ENCODE results near the gene XPNPEP2. TPM values are rescaled to one million over a fixed set of nuclear protein-coding genes. Genes with fewer than 3 reads are reported as not detected.

The XPNPEP2 gene
- polyA plus RNA-seq, 1 of the 3 experiments (the other 2 are of a cell fraction): 0.21 TPM

DNA sequence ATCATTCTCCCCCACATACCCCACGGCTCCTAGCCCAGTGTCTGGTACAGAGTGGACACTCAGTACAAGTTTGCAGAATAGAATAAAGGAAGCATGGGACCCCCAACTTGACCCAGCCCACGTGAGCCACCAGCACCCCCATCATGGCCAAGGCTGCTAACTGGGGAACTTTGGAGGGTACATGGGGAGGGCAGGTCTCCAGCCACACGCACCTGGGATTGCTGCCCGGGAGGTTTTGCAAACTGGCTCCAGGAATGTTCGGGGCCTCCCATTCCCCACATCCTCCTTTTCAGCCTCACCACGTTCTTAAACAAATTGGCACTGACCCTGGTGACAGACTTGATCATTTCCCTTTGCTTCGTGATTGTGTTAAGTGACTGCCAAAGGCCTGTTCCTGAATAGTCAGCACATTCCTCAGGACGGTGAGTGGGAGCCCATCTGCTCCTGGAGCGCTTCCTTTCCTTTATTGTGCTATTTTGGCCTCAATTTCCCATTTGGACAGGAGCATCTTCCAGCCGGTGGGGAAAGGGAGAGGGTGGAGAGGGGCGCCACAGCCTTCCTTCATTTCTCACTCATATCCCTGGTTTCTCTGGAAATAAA, 18.7 kb upstream of the XPNPEP2 start:
- Histone ChIP-seq H3K27me3 (ENCODE audit: insufficient read depth) (peaks cover 9% of the 10 kb centered on the region), H3K27ac (ENCODE audit: low read depth in 2 of 2, low read length in 1 of 2) (no peak overlapping the region), H3K79me2 (ENCODE audit: insufficient read depth) (no peaks in the 10 kb centered on the region), H3K4me2 (no peak overlapping the region), H3K9me3 (no peaks in the 10 kb centered on the region), H3K9me2 (no peaks in the 10 kb centered on the region), H3K9ac (no peak overlapping the region), H3F3A (replicated peaks; ENCODE audit: insufficient read depth) (no peaks in the 10 kb centered on the region), H3K4me1 (ENCODE audit: control insufficient read depth in 1 of 2, insufficient read depth in 2 of 2, low read depth in 1 of 2, low read length in 1 of 2) (no peaks in the 10 kb centered on the region), H3K36me3 (replicated peaks in 1 of 2; ENCODE audit: control insufficient read depth in 1 of 2, insufficient read depth in 2 of 2, low read length in 1 of 2) (no peaks in the 10 kb centered on the region), H4K20me1 (ENCODE audit: insufficient read depth) (no peaks in the 10 kb centered on the region), H3K4me3 (ENCODE audit: low read depth in 2 of 2, low read length in 1 of 2) (no peak overlapping the region), H2AFZ (ENCODE audit: low read depth) (no peak overlapping the region)
- TF ChIP-seq TAF1 (IDR thresholded peaks at IDR 0.05; ENCODE audit: borderline replicate concordance, low read depth, low read length) (no peak), POLR2AphosphoS5 (IDR thresholded peaks at IDR 0.05; ENCODE audit: low read depth, low read length) (no peak), YY1 (IDR thresholded peaks at IDR 0.05; ENCODE audit: low read depth) (no peak), SMC3 (IDR thresholded peaks at IDR 0.05; ENCODE audit: low read depth, low read length) (no peak), FOXJ3 (CRISPR knock-in tag; IDR thresholded peaks at IDR 0.05) (no peak), CHD2 (IDR thresholded peaks at IDR 0.05; ENCODE audit: low read length, partially characterized antibody) (no peak), TEAD4 (IDR thresholded peaks at IDR 0.05; ENCODE audit: borderline replicate concordance, insufficient read depth) (no peak), USF1 (IDR thresholded peaks at IDR 0.05; ENCODE audit: borderline replicate concordance, low read depth) (no peak), IRF3 (IDR thresholded peaks at IDR 0.05; ENCODE audit: low read depth, low read length) (no peak), NRF1 (IDR thresholded peaks at IDR 0.05; ENCODE audit: low read depth, low read length) (no peak), JUND (IDR thresholded peaks at IDR 0.05) (no peak), NFIC (IDR thresholded peaks at IDR 0.05; ENCODE audit: borderline replicate concordance) (no peak), FOSL2 (IDR thresholded peaks at IDR 0.05; ENCODE audit: borderline replicate concordance, low read depth) (no peak), GATA2 (CRISPR knock-in tag; IDR thresholded peaks at IDR 0.05) (no peak), SIN3A (IDR thresholded peaks at IDR 0.05; ENCODE audit: borderline replicate concordance, low read depth, low read length) (no peak)
- TF ChIP-seq, protein P1, sequence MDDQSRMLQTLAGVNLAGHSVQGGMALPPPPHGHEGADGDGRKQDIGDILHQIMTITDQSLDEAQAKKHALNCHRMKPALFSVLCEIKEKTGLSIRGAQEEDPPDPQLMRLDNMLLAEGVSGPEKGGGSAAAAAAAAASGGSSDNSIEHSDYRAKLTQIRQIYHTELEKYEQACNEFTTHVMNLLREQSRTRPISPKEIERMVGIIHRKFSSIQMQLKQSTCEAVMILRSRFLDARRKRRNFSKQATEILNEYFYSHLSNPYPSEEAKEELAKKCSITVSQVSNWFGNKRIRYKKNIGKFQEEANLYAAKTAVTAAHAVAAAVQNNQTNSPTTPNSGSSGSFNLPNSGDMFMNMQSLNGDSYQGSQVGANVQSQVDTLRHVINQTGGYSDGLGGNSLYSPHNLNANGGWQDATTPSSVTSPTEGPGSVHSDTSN (IDR thresholded peaks at IDR 0.05): no peak
- TF ChIP-seq, protein P2, sequence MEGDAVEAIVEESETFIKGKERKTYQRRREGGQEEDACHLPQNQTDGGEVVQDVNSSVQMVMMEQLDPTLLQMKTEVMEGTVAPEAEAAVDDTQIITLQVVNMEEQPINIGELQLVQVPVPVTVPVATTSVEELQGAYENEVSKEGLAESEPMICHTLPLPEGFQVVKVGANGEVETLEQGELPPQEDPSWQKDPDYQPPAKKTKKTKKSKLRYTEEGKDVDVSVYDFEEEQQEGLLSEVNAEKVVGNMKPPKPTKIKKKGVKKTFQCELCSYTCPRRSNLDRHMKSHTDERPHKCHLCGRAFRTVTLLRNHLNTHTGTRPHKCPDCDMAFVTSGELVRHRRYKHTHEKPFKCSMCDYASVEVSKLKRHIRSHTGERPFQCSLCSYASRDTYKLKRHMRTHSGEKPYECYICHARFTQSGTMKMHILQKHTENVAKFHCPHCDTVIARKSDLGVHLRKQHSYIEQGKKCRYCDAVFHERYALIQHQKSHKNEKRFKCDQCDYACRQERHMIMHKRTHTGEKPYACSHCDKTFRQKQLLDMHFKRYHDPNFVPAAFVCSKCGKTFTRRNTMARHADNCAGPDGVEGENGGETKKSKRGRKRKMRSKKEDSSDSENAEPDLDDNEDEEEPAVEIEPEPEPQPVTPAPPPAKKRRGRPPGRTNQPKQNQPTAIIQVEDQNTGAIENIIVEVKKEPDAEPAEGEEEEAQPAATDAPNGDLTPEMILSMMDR (IDR thresholded peaks at IDR 0.05): no peak
- TF ChIP-seq, protein P3, sequence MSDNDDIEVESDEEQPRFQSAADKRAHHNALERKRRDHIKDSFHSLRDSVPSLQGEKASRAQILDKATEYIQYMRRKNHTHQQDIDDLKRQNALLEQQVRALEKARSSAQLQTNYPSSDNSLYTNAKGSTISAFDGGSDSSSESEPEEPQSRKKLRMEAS (IDR thresholded peaks at IDR 0.05; ENCODE audit: low read depth): no peak
- CTCF ChIA-PET: interaction anchor here (1.1 to 1.4 kb wide), 2 partner anchors 83 to 205 kb away, joined by 3 to 5 read pairs; no protein-coding TSS in a partner anchor
- POLR2A ChIA-PET: no interaction called here
- no peak for DNase-seq
- 43% methylated on average over 11 of the region's 11 CpGs for WGBS (ENCODE audit: low lambda C conversion rate)

All from SK-N-SH (cell line).